A549 (cell line): ENCODE data around the gene MRPL47. TPM values are rescaled to one million over a fixed set of nuclear protein-coding genes. Genes with fewer than 3 reads are reported as not detected.

Experiments used
- ATAC-seq, 2 experiments: fragments of 200-7000 bp in 1 of 2; fragments of >200 bp in 1 of 2; cut with Nextera tagmentation in 1 of 2; cut with Tn5 transposase in 1 of 2; 3 replicates each; pipeline versions ENCODE4 v1.8.0 to v1.9.1; 2018 to 2020; ENCODE audit warnings: mild to moderate bottlenecking in 1 of 2, moderate library complexity in 1 of 2
- CTCF ChIA-PET: fragments of 300-600 bp; sonication (Branson Sonifier 250); formaldehyde crosslinking; extraction: SDS; loops from one replicate; lab custom pipeline; 2021; ENCODE audit warnings: antibody characterized with exemption, inconsistent platforms; lab: Yijun Ruan, JAX
- POLR2A ChIA-PET: fragments of 350-600 bp; formaldehyde crosslinking; extraction: SDS; loops from one replicate; lab custom pipeline; 2021; ENCODE audit warnings: antibody characterized with exemption, inconsistent platforms; lab: Yijun Ruan, JAX
- DNase-seq, 2 experiments: peaks; one replicate each; pipeline versions ENCODE4 v3.0.0 to v3.0.0-alpha.2; 2011 to 2016; ENCODE audit warnings: low read depth in 1 of 2, low spot score in 1 of 2
- FAIRE-seq: peaks from 2 replicates; lab custom pipeline; 2011; peaks lifted over from hg19 to GRCh38; lab: Jason Lieb, UNC
- H3K27ac ChIP-seq, 2 experiments: fragments of >200 bp; sonication (Bioruptor Twin); formaldehyde crosslinking; 3 replicates each; pipeline ENCODE4 v1.5.1; 2016 to 2017
- H3K4me1 ChIP-seq: fragments of >200 bp; sonication (Bioruptor Twin); formaldehyde crosslinking; 3 replicates; pipeline ENCODE4 v1.6.1; 2016
- H3K4me2 ChIP-seq: fragments of >200 bp; sonication (Bioruptor Twin); formaldehyde crosslinking; 3 replicates; pipeline ENCODE4 v1.6.1; 2016
- H3K4me3 ChIP-seq: fragments of >200 bp; sonication (Bioruptor Twin); formaldehyde crosslinking; 3 replicates; pipeline ENCODE4 v1.5.1; 2016
- H3K9me3 ChIP-seq: fragments of >200 bp; sonication (Bioruptor Twin); formaldehyde crosslinking; 3 replicates; pipeline ENCODE4 v1.6.1; 2016
- BCL3 ChIP-seq: fragments of >200 bp; sonication (Bioruptor Twin); formaldehyde crosslinking; IDR thresholded peaks from 3 replicates; pipeline ENCODE4 v1.6.1; 2016
- CBX8 ChIP-seq: fragments of 200-600 bp; sonication (generic); IDR thresholded peaks from 2 replicates; pipeline ENCODE4 v1.6.1; 2016
- CHD4 ChIP-seq: fragments of 200-600 bp; sonication (generic); IDR thresholded peaks from 2 replicates; pipeline ENCODE4 v1.6.1; 2016; ENCODE audit warnings: antibody characterized with exemption, mild to moderate bottlenecking, borderline replicate concordance
- EHMT2 ChIP-seq: fragments of 200-600 bp; sonication (generic); IDR thresholded peaks from 2 replicates; pipeline ENCODE4 v1.6.1; 2016; ENCODE audit warnings: antibody characterized with exemption, low read depth, mild to moderate bottlenecking, moderate library complexity
- ESRRA ChIP-seq: fragments of 150-350 bp; IDR thresholded peaks from 2 replicates; pipeline ENCODE4 v1.6.1; 2014; ENCODE audit warnings: mild to moderate bottlenecking, low read length, borderline replicate concordance
- FOXS1 ChIP-seq: fragments of 250-450 bp; sonication (Bioruptor Pico); IDR thresholded peaks from 2 replicates; pipeline ENCODE4 v1.5.0; 2020; ENCODE audit warnings: mild to moderate bottlenecking, moderate library complexity
- HEYL ChIP-seq: fragments of 250-450 bp; sonication (Bioruptor Pico); IDR thresholded peaks from 2 replicates; pipeline ENCODE4 v1.8.0; 2021; ENCODE audit warnings: mild to moderate bottlenecking, moderate library complexity
- HOXB13 ChIP-seq: fragments of 250-450 bp; sonication (Bioruptor Pico); IDR thresholded peaks from 2 replicates; pipeline ENCODE4 v1.5.0; 2020; ENCODE audit warnings: low read depth, mild to moderate bottlenecking, moderate library complexity
- HOXB5 ChIP-seq: fragments of 250-450 bp; sonication (Bioruptor Pico); IDR thresholded peaks from 2 replicates; pipeline ENCODE4 v1.5.0; 2020; ENCODE audit warnings: mild to moderate bottlenecking, moderate library complexity
- MAZ ChIP-seq: fragments of 150-350 bp; IDR thresholded peaks from 2 replicates; pipeline ENCODE4 v1.6.1; 2014; ENCODE audit warnings: antibody characterized with exemption, low read depth, low read length, borderline replicate concordance
- NPAS2 ChIP-seq: fragments of 250-450 bp; sonication (Bioruptor Pico); IDR thresholded peaks from 2 replicates; pipeline ENCODE4 v1.8.0; 2022; ENCODE audit warnings: mild to moderate bottlenecking, moderate library complexity, borderline replicate concordance
- POLR2AphosphoS2 ChIP-seq: conservative IDR thresholded peaks from 2 replicates; pipeline ENCODE4 v1.6.1; 2012; ENCODE audit warnings: low read length, improper control_type of control experiment, inconsistent platforms
- RAD21 ChIP-seq, 2 experiments: fragments of >200 bp in 1 of 2; sonication (Bioruptor Twin) in 1 of 2; formaldehyde crosslinking in 1 of 2; IDR thresholded peaks in 1 of 2; conservative IDR thresholded peaks in 1 of 2; 2 replicates in 1 of 2; 3 replicates in 1 of 2; pipeline ENCODE4 v1.6.1; 2012 to 2018; ENCODE audit warnings: inconsistent platforms in 1 of 2
- RCOR1 ChIP-seq: fragments of 150-350 bp; IDR thresholded peaks from 2 replicates; pipeline ENCODE4 v1.6.1; 2014; ENCODE audit warnings: antibody characterized with exemption, low read length, low read depth
- SMC3 ChIP-seq: fragments of >200 bp; sonication (Bioruptor Twin); formaldehyde crosslinking; IDR thresholded peaks from 3 replicates; pipeline ENCODE4 v1.6.1; 2018; ENCODE audit warnings: inconsistent platforms
- WGBS: methylation state at CpG from one replicate; pipeline ENCODE4 v1.1.6; 2017; ENCODE audit errors: missing lambda C conversion rate; 5-methylcytosine and 5-hydroxymethylcytosine counted together
- polyA plus RNA-seq, 4 experiments: library from polyadenylated mRNA; depleted of rRNA in 3 of 4; stranded (reverse); fragments of >200 nt; fragmentation: RNase III in 1 of 4; extraction: RNeasy Plus Mini Kit Qiagen cat#74134 plus additional on column Dnase treatment in 1 of 4; gene quantifications; 2 replicates in 3 of 4; 3 replicates in 1 of 4; pipeline ENCODE4 v1.2.3, GENCODE V29; 2011 to 2017
- TF ChIP-seq, protein P1 (sequence below): fragments of 200-600 bp; sonication (generic); IDR thresholded peaks from 2 replicates; pipeline ENCODE4 v1.6.1; 2016; ENCODE audit warnings: antibody characterized with exemption, mild to moderate bottlenecking, moderate library complexity
- TF ChIP-seq, protein P2 (sequence below): IDR thresholded peaks from 2 replicates; pipeline ENCODE4 v1.6.1; 2012
- TF ChIP-seq, protein P3 (sequence below): IDR thresholded peaks from 2 replicates; pipeline ENCODE4 v1.6.1; 2012
- TF ChIP-seq, protein P4 (sequence below): fragments of 250-450 bp; sonication (Bioruptor Pico); IDR thresholded peaks from 2 replicates; pipeline ENCODE4 v1.5.0; 2021; ENCODE audit warnings: mild to moderate bottlenecking, moderate library complexity, borderline replicate concordance

MRPL47 gene
- polyA plus RNA-seq, 2 of the 4 experiments (the other 2 are of a cell fraction): 49.2 to 79.8 TPM

- no peak for FAIRE-seq
- CTCF ChIA-PET: no interaction called here
- WGBS: 4% methylated on average over 3 of the region's 3 CpGs
- Histone ChIP-seq H3K4me1 (peaks cover 14% of the 10 kb centered on the region; the same call in 2 of the 3 replicates), H3K4me3 (peak overlapping the region; percentile 80), H3K27ac (peak overlapping the region; percentile 86 to 92), H3K4me2 (peak overlapping the region; percentile 83), H3K9me3 (no peaks in the 10 kb centered on the region)
- POLR2A ChIA-PET: interaction anchor here (0.6 kb wide), 1 partner anchor 170 kb away, joined by 6 read pairs; no protein-coding TSS in a partner anchor
- no peak for TF ChIP-seq SMC3
- TF ChIP-seq, protein P1, sequence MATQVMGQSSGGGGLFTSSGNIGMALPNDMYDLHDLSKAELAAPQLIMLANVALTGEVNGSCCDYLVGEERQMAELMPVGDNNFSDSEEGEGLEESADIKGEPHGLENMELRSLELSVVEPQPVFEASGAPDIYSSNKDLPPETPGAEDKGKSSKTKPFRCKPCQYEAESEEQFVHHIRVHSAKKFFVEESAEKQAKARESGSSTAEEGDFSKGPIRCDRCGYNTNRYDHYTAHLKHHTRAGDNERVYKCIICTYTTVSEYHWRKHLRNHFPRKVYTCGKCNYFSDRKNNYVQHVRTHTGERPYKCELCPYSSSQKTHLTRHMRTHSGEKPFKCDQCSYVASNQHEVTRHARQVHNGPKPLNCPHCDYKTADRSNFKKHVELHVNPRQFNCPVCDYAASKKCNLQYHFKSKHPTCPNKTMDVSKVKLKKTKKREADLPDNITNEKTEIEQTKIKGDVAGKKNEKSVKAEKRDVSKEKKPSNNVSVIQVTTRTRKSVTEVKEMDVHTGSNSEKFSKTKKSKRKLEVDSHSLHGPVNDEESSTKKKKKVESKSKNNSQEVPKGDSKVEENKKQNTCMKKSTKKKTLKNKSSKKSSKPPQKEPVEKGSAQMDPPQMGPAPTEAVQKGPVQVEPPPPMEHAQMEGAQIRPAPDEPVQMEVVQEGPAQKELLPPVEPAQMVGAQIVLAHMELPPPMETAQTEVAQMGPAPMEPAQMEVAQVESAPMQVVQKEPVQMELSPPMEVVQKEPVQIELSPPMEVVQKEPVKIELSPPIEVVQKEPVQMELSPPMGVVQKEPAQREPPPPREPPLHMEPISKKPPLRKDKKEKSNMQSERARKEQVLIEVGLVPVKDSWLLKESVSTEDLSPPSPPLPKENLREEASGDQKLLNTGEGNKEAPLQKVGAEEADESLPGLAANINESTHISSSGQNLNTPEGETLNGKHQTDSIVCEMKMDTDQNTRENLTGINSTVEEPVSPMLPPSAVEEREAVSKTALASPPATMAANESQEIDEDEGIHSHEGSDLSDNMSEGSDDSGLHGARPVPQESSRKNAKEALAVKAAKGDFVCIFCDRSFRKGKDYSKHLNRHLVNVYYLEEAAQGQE: no peak
- no peak for TF ChIP-seq CHD4
- no peak for TF ChIP-seq RCOR1
- no peak for TF ChIP-seq POLR2AphosphoS2
- no peak for TF ChIP-seq BCL3
- TF ChIP-seq CBX8: no peak
- TF ChIP-seq EHMT2: no peak
- no peak for TF ChIP-seq HOXB5 (CRISPR knock-in tag)
- TF ChIP-seq RAD21 (conservative IDR thresholded peaks at IDR 0.05 in 1 of 2, IDR thresholded peaks at IDR 0.05 in 1 of 2): no peak
- TF ChIP-seq, protein P2, sequence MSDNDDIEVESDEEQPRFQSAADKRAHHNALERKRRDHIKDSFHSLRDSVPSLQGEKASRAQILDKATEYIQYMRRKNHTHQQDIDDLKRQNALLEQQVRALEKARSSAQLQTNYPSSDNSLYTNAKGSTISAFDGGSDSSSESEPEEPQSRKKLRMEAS: no peak
- no peak for TF ChIP-seq HEYL (CRISPR knock-in tag)
- TF ChIP-seq ESRRA: no peak
- no peak for TF ChIP-seq NPAS2 (CRISPR knock-in tag)
- TF ChIP-seq HOXB13 (CRISPR knock-in tag): no peak
- no peak for TF ChIP-seq FOXS1 (CRISPR knock-in tag)
- TF ChIP-seq, protein P3, sequence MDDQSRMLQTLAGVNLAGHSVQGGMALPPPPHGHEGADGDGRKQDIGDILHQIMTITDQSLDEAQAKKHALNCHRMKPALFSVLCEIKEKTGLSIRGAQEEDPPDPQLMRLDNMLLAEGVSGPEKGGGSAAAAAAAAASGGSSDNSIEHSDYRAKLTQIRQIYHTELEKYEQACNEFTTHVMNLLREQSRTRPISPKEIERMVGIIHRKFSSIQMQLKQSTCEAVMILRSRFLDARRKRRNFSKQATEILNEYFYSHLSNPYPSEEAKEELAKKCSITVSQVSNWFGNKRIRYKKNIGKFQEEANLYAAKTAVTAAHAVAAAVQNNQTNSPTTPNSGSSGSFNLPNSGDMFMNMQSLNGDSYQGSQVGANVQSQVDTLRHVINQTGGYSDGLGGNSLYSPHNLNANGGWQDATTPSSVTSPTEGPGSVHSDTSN: no peak
- no peak for TF ChIP-seq MAZ
- TF ChIP-seq, protein P4, sequence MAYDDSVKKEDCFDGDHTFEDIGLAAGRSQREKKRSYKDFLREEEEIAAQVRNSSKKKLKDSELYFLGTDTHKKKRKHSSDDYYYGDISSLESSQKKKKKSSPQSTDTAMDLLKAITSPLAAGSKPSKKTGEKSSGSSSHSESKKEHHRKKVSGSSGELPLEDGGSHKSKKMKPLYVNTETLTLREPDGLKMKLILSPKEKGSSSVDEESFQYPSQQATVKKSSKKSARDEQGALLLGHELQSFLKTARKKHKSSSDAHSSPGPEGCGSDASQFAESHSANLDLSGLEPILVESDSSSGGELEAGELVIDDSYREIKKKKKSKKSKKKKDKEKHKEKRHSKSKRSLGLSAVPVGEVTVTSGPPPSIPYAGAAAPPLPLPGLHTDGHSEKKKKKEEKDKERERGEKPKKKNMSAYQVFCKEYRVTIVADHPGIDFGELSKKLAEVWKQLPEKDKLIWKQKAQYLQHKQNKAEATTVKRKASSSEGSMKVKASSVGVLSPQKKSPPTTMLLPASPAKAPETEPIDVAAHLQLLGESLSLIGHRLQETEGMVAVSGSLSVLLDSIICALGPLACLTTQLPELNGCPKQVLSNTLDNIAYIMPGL (CRISPR knock-in tag): no peak
- no peak; a peak in 1 of 6 replicates for ATAC-seq
- no peak for DNase-seq
These were observed 607 bp downstream of the MRPL47 start for GRCh38 chr3:179603831-179604230.
